ENCODE measurements around the gene FRMD5. TPM values are rescaled to one million over a fixed set of nuclear protein-coding genes. Genes with fewer than 3 reads are reported as not detected.
"Not testable (repeated sequence)": the region's sequence is repeated elsewhere in the genome, so short reads cannot be mapped to it uniquely, and the experiment has no call there.

FRMD5 gene
- total RNA-seq, 4 donors from 2014 or later: 0.31 to 0.72 TPM; not detected in 2

DNA sequence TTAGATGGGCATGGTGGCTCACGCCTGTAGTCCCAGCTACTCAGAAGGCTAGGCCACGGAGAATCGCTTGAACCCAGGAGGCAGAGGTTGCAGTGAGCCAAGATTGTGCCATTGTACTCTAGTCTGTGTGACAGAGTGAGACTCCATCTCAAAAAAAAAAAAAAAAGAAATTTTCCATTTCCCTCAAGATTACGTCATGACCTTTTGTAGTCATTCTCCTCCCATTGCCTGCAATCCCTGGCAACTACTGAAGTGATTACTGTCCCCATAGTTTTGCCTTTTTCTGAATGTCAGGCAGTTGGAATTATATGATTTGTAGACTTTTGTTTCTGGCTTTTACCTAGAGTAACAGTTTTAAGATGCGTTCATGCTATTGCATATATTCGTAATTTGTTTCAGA, 340.3 kb downstream of the FRMD5 start:
- Histone ChIP-seq H3K9me3 (no peaks in the 10 kb centered on the region), H3K4me3 (no peak overlapping the region), H3K4me1 (no peaks in the 10 kb centered on the region), H3K36me3 (peaks cover 35% of the 10 kb centered on the region), H3K27ac (no peak overlapping the region), H3K27me3 (no peaks in the 10 kb centered on the region)
- no peak for DNase-seq (ENCODE audit: low spot score in 2 of 2)
- 94% methylated on average over 6 of the region's 6 CpGs for WGBS
- no peak for TF ChIP-seq POLR2A (IDR thresholded peaks at IDR 0.05)
- no peak for TF ChIP-seq EP300 (IDR thresholded peaks at IDR 0.05)
- no peak for TF ChIP-seq POLR2AphosphoS5 (IDR thresholded peaks at IDR 0.05)
- TF ChIP-seq, protein P1, sequence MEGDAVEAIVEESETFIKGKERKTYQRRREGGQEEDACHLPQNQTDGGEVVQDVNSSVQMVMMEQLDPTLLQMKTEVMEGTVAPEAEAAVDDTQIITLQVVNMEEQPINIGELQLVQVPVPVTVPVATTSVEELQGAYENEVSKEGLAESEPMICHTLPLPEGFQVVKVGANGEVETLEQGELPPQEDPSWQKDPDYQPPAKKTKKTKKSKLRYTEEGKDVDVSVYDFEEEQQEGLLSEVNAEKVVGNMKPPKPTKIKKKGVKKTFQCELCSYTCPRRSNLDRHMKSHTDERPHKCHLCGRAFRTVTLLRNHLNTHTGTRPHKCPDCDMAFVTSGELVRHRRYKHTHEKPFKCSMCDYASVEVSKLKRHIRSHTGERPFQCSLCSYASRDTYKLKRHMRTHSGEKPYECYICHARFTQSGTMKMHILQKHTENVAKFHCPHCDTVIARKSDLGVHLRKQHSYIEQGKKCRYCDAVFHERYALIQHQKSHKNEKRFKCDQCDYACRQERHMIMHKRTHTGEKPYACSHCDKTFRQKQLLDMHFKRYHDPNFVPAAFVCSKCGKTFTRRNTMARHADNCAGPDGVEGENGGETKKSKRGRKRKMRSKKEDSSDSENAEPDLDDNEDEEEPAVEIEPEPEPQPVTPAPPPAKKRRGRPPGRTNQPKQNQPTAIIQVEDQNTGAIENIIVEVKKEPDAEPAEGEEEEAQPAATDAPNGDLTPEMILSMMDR (IDR thresholded peaks at IDR 0.05): no peak

DNA sequence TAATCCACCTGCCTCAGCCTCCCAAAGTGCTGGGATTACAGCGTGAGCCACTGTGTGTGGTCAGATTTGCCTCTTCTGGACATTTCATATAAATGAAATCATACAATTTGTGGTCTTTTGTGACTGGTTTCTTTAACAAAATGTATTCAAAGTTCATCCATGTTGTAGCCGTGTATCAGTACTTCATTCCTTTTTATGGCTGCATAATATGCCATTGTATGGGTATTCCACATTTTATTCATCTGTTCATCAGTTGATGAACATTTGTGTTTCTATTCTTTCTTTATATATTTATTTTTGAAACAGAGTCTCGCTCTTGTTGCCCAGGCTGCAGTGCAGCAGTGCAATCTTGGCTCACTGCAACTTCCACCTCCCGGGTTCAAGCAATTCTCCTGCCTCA, 342.5 kb downstream of the FRMD5 start:
- no peak overlapping the region for H3K4me3 ChIP-seq
- no peaks in the 10 kb centered on the region for H3K27me3 ChIP-seq
- H3K9me3 ChIP-seq: no peaks in the 10 kb centered on the region
- no peaks in the 10 kb centered on the region for H3K4me1 ChIP-seq
- DNase-seq (ENCODE audit: low spot score in 2 of 2): no peak
- TF ChIP-seq POLR2A (IDR thresholded peaks at IDR 0.05): no peak
- H3K36me3 ChIP-seq: peaks cover 19% of the 10 kb centered on the region
- WGBS: 97% methylated on average over 4 of the region's 4 CpGs
- no peak overlapping the region for H3K27ac ChIP-seq

DNA sequence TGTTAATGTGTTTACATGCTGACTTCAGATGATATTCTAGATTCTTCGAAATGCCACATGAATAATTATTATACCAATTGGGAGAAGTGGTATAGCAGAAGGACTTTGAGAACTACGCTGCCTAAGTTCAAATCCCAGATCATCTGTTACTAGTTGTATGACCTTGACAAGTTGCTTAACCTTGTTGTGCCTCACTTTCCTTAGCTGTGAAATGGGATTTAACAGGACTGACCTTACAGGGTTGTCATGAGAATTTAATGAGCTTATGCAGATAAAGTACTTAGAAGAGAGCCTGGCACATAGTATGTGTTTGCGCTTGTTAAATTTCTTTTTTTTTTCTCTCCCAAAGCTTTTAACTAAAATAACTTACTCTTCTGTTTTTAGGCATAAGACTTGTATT, 343.8 kb downstream of the FRMD5 start:
- H3K9me3 ChIP-seq: no peaks in the 10 kb centered on the region
- H3K27ac ChIP-seq: no peak overlapping the region
- peaks cover 16% of the 10 kb centered on the region for H3K36me3 ChIP-seq
- no peaks in the 10 kb centered on the region for H3K27me3 ChIP-seq
- no peak overlapping the region for H3K4me3 ChIP-seq
- WGBS: 96% methylated on average over 3 of the region's 3 CpGs
- TF ChIP-seq, protein P1 (IDR thresholded peaks at IDR 0.05): no peak
- TF ChIP-seq POLR2AphosphoS5 (IDR thresholded peaks at IDR 0.05) (no peak), EP300 (IDR thresholded peaks at IDR 0.05) (no peak), POLR2A (IDR thresholded peaks at IDR 0.05) (no peak)
- H3K4me1 ChIP-seq: no peaks in the 10 kb centered on the region
- no peak for DNase-seq (ENCODE audit: low spot score in 2 of 2)

DNA sequence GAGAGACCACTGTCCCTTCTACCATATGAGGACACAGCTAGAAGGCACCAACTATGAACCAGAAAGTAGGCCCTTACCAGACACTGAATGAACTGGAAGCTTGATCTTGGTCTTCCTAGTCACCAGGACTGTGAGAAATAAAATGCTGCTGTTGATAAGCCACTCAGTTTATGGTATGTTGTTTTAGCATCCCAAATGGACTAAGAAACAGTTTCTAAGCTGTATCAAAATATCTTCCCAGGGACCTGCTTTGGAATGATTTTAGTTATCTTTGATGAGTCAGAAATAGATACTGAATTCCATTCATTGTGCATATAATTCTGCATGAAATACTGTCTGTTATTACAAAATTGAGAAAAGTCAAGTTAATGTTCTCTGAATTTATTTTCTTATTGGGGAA, 349.6 kb downstream of the FRMD5 start:
- H3K4me1 ChIP-seq: no peaks in the 10 kb centered on the region
- no peak for TF ChIP-seq POLR2AphosphoS5 (IDR thresholded peaks at IDR 0.05)
- TF ChIP-seq, protein P1 (IDR thresholded peaks at IDR 0.05): no peak
- TF ChIP-seq EP300 (IDR thresholded peaks at IDR 0.05): no peak
- no peak for TF ChIP-seq POLR2A (IDR thresholded peaks at IDR 0.05)
- H3K27me3 ChIP-seq: no peaks in the 10 kb centered on the region
- H3K27ac ChIP-seq: no peak overlapping the region
- no peak overlapping the region for H3K4me3 ChIP-seq
- no peaks in the 10 kb centered on the region for H3K9me3 ChIP-seq
- no peak for DNase-seq (ENCODE audit: low spot score in 2 of 2)
- H3K36me3 ChIP-seq: peaks cover 19% of the 10 kb centered on the region

DNA sequence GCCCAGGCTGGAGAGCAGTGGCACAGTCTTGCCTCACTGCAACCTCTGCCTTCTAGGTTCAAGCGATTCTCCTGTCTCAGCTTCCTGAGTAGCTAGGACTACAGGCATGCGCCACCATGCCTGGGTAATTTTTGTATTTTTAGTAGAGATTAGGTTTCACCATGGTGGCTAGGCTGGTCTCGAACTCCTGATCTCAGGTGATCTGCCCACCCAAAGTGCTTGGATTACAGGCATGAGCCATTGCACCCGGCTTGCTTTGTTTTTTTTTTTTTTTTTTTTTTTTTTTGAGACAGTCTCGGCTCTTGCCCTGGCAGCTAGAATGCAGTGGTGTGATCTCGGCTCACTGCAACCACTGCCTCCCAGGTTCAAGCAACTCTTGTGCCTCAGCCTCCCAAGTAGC, 362.6 kb downstream of the FRMD5 start:
- not testable (repeated sequence) for H3K27ac ChIP-seq; DNase-seq (ENCODE audit: low spot score in 2 of 2); H3K9me3 ChIP-seq; H3K27me3 ChIP-seq; H3K4me1 ChIP-seq; H3K4me3 ChIP-seq
- 82% methylated on average over 6 of the region's 6 CpGs for WGBS
- peaks cover 19% of the 10 kb centered on the region for H3K36me3 ChIP-seq

DNA sequence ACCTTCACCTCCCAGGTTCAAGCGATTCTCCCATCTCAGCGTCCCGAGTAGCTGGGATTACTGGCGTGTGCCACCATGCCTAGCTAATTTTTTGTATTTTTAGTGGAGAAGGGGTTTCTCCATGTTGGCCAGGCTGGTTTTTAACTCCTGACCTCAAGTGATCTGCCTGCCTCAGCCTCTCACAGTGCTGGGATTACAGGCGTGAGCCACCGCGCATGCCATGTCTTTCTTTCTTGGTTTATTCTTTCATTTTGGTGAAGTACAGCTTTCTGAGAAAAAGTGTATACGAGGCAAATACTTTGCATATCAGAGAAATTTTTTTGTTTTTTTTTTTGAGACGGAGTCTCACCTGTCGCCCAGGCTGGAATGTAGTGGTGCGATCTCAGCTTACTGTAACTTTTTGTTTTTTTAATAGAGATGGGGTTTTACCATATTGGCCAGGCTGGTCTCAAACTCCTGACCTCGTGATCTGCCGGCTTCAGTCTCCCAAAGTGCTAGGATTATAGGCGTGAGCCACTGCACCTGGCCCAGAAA, 363.5 kb downstream of the FRMD5 start:
- 90% methylated on average over 14 of the region's 14 CpGs for WGBS
- not testable (repeated sequence) for DNase-seq (ENCODE audit: low spot score in 2 of 2); H3K4me3 ChIP-seq; H3K27ac ChIP-seq; H3K27me3 ChIP-seq; H3K9me3 ChIP-seq
- Histone ChIP-seq H3K36me3 (peaks cover 16% of the 10 kb centered on the region), H3K4me1 (peaks cover 12% of the 10 kb centered on the region)

DNA sequence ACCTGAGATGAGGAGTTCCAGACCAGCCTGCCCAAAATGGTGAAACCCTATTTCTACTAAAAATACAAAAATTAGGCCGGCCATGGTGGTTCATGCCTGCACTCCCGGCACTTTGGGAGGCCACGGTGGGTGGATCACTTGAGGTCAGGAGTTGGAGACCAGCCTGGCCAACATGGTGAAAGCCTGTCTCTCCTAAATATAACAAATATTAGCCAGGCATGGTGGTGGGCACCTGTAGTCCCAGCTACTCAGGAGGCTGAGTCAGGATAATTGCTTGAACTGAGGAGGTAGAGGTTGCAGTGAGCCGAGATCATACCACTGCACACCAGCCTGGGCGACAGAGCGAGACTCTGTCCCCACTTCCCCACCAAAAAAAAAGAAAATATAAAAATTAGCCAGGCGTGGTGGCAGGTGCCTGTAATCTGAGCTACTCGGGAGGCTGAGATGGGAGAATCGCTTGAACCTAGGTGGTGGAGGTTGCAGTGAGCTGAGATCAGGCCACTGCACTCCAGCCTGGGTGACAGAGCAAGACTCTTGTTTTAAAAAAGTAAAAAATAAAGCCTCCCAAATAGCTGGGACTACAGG, 364.3 kb downstream of the FRMD5 start:
- H3K4me1 ChIP-seq: peaks cover 18% of the 10 kb centered on the region
- WGBS: 95% methylated on average over 9 of the region's 9 CpGs
- H3K9me3 ChIP-seq; DNase-seq (ENCODE audit: low spot score in 2 of 2); H3K27ac ChIP-seq; H3K4me3 ChIP-seq; H3K36me3 ChIP-seq; H3K27me3 ChIP-seq: not testable (repeated sequence)

DNA sequence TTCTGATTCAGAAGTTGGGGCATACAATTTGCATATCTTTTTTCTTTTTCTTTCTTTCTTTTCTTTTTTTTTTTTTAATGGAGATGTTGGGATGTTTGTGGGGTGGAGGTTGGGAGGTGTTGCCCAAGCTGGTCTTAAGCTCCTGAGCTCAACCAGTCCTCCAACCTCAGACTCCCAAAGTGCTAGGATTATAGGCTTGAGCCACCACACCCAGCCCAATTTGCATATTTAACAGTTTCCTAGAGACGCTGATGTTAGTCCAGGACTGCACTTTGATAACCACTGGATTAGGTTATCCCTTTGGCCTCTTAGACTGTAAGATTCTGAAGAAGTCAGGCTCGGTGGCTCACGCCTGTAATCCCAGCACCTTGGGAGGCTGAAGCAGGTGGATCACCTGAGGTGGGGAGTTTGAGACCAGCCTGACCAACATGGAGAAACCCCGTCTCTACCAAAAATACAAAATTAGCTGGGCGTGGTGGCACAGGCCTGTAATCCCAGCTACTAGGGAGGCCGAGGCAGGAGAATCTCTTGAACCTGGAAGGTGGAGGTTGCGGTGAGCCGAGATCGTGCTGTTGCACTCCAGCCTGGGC, 365.0 kb downstream of the FRMD5 start:
- WGBS: 93% methylated on average over 9 of the region's 9 CpGs
- H3K27me3 ChIP-seq; H3K27ac ChIP-seq; H3K4me3 ChIP-seq; DNase-seq (ENCODE audit: low spot score in 2 of 2); H3K36me3 ChIP-seq; H3K9me3 ChIP-seq: not testable (repeated sequence)
- H3K4me1 ChIP-seq: peaks cover 20% of the 10 kb centered on the region
